Fibroblast of pulmonary artery (primary cell): ENCODE results near the gene PSTK.

Experiments used
- DNase-seq: peaks from one replicate; pipeline ENCODE4 v3.0.0-alpha.2; 2010; ENCODE audit warnings: low read depth
- H3K4me3 ChIP-seq: replicated peaks from 2 replicates; pipeline ENCODE4 v1.5.1; 2011; ENCODE audit warnings: low read depth, mild to moderate bottlenecking, control low read depth, low read length, moderate library complexity
- CTCF ChIP-seq: IDR thresholded peaks from 2 replicates; pipeline ENCODE4 v1.5.1; 2011; ENCODE audit warnings: mild to moderate bottlenecking, control low read depth, low read length, inconsistent platforms; ENCODE audit errors: missing control alignments

The PSTK gene

GRCh38 chr10:122990278-122990677, 10.1 kb downstream of the PSTK start:
- TF ChIP-seq CTCF: no peak
- H3K4me3 ChIP-seq: no peak overlapping the region
- no peak for DNase-seq

DNA sequence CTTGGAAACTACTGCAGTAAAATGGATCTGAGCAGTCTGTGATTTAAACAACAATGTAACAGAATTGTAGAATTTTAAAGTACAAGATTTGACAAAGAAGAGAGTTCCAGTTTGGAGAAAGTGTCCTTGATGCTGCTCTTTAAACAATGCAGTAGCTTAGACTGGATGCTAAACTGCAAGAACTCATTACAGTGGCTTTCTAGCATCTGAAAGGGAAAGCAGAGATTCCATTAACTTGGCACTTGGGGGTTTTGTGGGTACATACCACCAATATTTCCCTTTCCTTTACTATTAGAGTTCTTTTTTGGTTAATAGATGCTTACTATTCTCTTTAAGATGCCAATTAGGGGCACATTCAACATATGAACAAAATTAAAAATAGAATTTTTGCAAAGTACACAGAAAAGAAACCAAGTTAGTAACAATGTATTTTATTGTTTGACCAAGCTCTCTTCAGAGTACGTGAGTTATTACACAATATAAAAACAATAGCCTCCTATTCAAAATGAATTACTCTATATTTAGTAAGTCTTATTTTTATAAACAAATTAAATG, 11.9 kb downstream of the PSTK start:
- no peak for TF ChIP-seq CTCF
- no peak for DNase-seq
- no peak overlapping the region for H3K4me3 ChIP-seq

- TF ChIP-seq CTCF: no peak
- DNase-seq: no peak
- no peak overlapping the region for H3K4me3 ChIP-seq
These were observed 13.7 kb downstream of the PSTK start for GRCh38 chr10:122993797-122994336.

GRCh38 chr10:122995936-122996335, 15.7 kb downstream of the PSTK start:
- no peak for DNase-seq
- no peak for TF ChIP-seq CTCF
- no peak overlapping the region for H3K4me3 ChIP-seq

- DNase-seq: no peak
- no peak overlapping the region for H3K4me3 ChIP-seq
- TF ChIP-seq CTCF: no peak
These were observed 17.7 kb downstream of the PSTK start for GRCh38 chr10:122997864-122998263.

GRCh38 chr10:122998360-122998917, 18.2 kb downstream of the PSTK start:
- no peak for TF ChIP-seq CTCF
- no peak overlapping the region for H3K4me3 ChIP-seq
- DNase-seq: no peak

- no peak overlapping the region for H3K4me3 ChIP-seq
- no peak for TF ChIP-seq CTCF
- DNase-seq: no peak
These were observed 18.7 kb downstream of the PSTK start for GRCh38 chr10:122998934-122999333.
